ENCODE results near the gene DCTD. TPM values are rescaled to one million over a fixed set of nuclear protein-coding genes. Genes with fewer than 3 reads are reported as not detected.

Gene DCTD
- total RNA-seq, result 88.4 and 90.4 TPM in 2 replicates

GRCh38 chr4:182917182-182918043, at the start of gene DCTD:
Gene DCTD (minus strand): TSS chr4:182917386. CDS start chr4:182915568, 1,818 bp downstream.

Other genes starting within 250 kb of the DCTD start
- 23.9 and 24.5 TPM in 2 replicates for gene WWC2, start 181.9 kb upstream of the DCTD start, total RNA-seq